GM23248 (cell line): ENCODE measurements around the gene ARL10. TPM values are rescaled to one million over a fixed set of nuclear protein-coding genes. Genes with fewer than 3 reads are reported as not detected.
A peak's percentile ranks its signal among the peaks of the same experiment; 100 is the strongest.

ENCODE experiments used
- DNase-seq: peaks from one replicate; pipeline ENCODE4 v3.0.0-alpha.2; 2015
- H2AFZ ChIP-seq: fragments of 200-600 bp; sonication (generic); 2 replicates; pipeline ENCODE4 v1.6.1; 2016; ENCODE audit warnings: antibody characterized with exemption
- H3F3A ChIP-seq: fragments of 200-600 bp; sonication (generic); 2 replicates; pipeline ENCODE4 v1.6.1; 2016; ENCODE audit warnings: mild to moderate bottlenecking, antibody characterized with exemption, mixed run types; ENCODE audit not compliant: insufficient read depth
- H3K27ac ChIP-seq: fragments of 200-600 bp; sonication (generic); 2 replicates; pipeline ENCODE4 v1.5.1; 2016; ENCODE audit warnings: mild to moderate bottlenecking
- H3K27me3 ChIP-seq: fragments of 200-600 bp; sonication (generic); replicated peaks from 2 replicates; pipeline ENCODE4 v1.6.1; 2016; ENCODE audit warnings: mild to moderate bottlenecking; ENCODE audit not compliant: insufficient read depth
- H3K36me3 ChIP-seq: fragments of 200-600 bp; sonication (generic); 2 replicates; pipeline ENCODE4 v1.6.1; 2016; ENCODE audit warnings: low read depth, mild to moderate bottlenecking
- H3K4me1 ChIP-seq: fragments of 200-600 bp; sonication (generic); 2 replicates; pipeline ENCODE4 v1.6.1; 2016; ENCODE audit warnings: mild to moderate bottlenecking; ENCODE audit not compliant: insufficient read depth
- H3K4me2 ChIP-seq: fragments of 200-600 bp; sonication (generic); one replicate; pipeline ENCODE4 v1.6.1; 2016; ENCODE audit warnings: mild to moderate bottlenecking; ENCODE audit not compliant: unreplicated experiment
- H3K4me3 ChIP-seq: fragments of 200-600 bp; sonication (generic); 2 replicates; pipeline ENCODE4 v1.5.1; 2016; ENCODE audit warnings: mild to moderate bottlenecking
- H3K79me2 ChIP-seq: fragments of 200-600 bp; sonication (generic); 2 replicates; pipeline ENCODE4 v1.6.1; 2016; ENCODE audit warnings: mild to moderate bottlenecking; ENCODE audit not compliant: insufficient read depth
- H3K9ac ChIP-seq: fragments of 200-600 bp; sonication (generic); 2 replicates; pipeline ENCODE4 v1.6.1; 2016; ENCODE audit warnings: mild to moderate bottlenecking
- H3K9me2 ChIP-seq: fragments of 200-600 bp; sonication (generic); 2 replicates; pipeline ENCODE4 v1.6.1; 2016; ENCODE audit warnings: mixed run types, mild to moderate bottlenecking, moderate library complexity; ENCODE audit not compliant: insufficient read depth
- H3K9me3 ChIP-seq: fragments of 200-600 bp; sonication (generic); one replicate; pipeline ENCODE4 v1.6.1; 2017; ENCODE audit warnings: low read depth
- H4K20me1 ChIP-seq: fragments of 200-600 bp; sonication (generic); 2 replicates; pipeline ENCODE4 v1.6.0; 2016; ENCODE audit not compliant: insufficient read depth
- EZH2 ChIP-seq: fragments of 200-600 bp; sonication (generic); IDR thresholded peaks from 2 replicates; pipeline ENCODE4 v1.6.1; 2018; ENCODE audit warnings: antibody characterized with exemption, mild to moderate bottlenecking; ENCODE audit not compliant: insufficient read depth, poor library complexity, severe bottlenecking
- EZH2phosphoT487 ChIP-seq: fragments of 200-600 bp; sonication (generic); IDR thresholded peaks from 2 replicates; pipeline ENCODE4 v1.6.1; 2018; ENCODE audit warnings: antibody characterized with exemption, moderate library complexity, mild to moderate bottlenecking, low read depth; ENCODE audit not compliant: insufficient read depth
- WGBS, 2 experiments: methylation state at CpG; one replicate each; pipeline ENCODE4 v1.1.6; 2015 to 2017; ENCODE audit warnings: low lambda C conversion rate in 2 of 2, low coverage in 1 of 2; ENCODE audit errors: missing lambda C conversion rate in 2 of 2; 5-methylcytosine and 5-hydroxymethylcytosine counted together
- in situ Hi-C: fragments of 300-500 bp; cut with MboI; formaldehyde crosslinking; loops from 2 replicates; pipeline ENCODE4 v1.15.0; 2020
- polyA plus RNA-seq: library from polyadenylated mRNA; unstranded; fragments of >200 nt; fragmentation: Nextera tagmentation; extraction: Ambion mirVana; gene quantifications from 2 replicates; pipeline ENCODE4 v1.2.1, GENCODE V29; 2016
- total RNA-seq: library from RNA; depleted of rRNA; stranded (reverse); fragments of >200 nt; shearing (Covaris generic); gene quantifications from 2 replicates; pipeline ENCODE4 v1.2.3, GENCODE V29; 2014

The ARL10 gene
- total and polyA plus RNA-seq, 2 experiments from 2014 or later: 6.7 to 8.3 TPM

GRCh38 chr5:176364765-176365350 is 429 bp upstream of the ARL10 start:
- TF ChIP-seq EZH2: no peak
- TF ChIP-seq EZH2phosphoT487: no peak
- 26 to 30% methylated on average over 28 of the region's 28 CpGs for WGBS, 2 experiments
- Histone ChIP-seq H4K20me1 (no peaks in the 10 kb centered on the region), H3K4me1 (no peaks in the 10 kb centered on the region), H3K9me2 (no peaks in the 10 kb centered on the region), H3K4me3 (peak overlapping the region; percentile 78), H3K9me3 (no peaks in the 10 kb centered on the region), H3K36me3 (no peaks in the 10 kb centered on the region), H3K4me2 (peak overlapping the region; percentile 86), H2AFZ (peak overlapping the region; percentile 93), H3K9ac (peak overlapping the region; percentile 86), H3K27ac (peak overlapping the region; percentile 74), H3K27me3 (no peaks in the 10 kb centered on the region), H3K79me2 (peaks cover 34% of the 10 kb centered on the region), H3F3A (no peaks in the 10 kb centered on the region)
- in situ Hi-C loops: no loop called here
- DNase-seq: peak; percentile 65

- Histone ChIP-seq H3K27me3 (no peaks in the 10 kb centered on the region), H3K9me2 (no peaks in the 10 kb centered on the region), H3K4me2 (peak overlapping the region; percentile 86), H3K4me1 (no peaks in the 10 kb centered on the region), H3K4me3 (peak overlapping the region; percentile 78), H3K79me2 (peaks cover 19% of the 10 kb centered on the region), H3K27ac (peak overlapping the region; percentile 74), H2AFZ (peak overlapping the region; percentile 93), H3K9me3 (no peaks in the 10 kb centered on the region), H3F3A (no peaks in the 10 kb centered on the region), H3K36me3 (0 out of 2 replicates have a peak, but pooled peaks cover 13% of the 10 kb centered on the region), H4K20me1 (no peaks in the 10 kb centered on the region), H3K9ac (peak overlapping the region; percentile 86)
- TF ChIP-seq EZH2 (no peak), EZH2phosphoT487 (no peak)
- WGBS, 2 experiments: 31 to 32% methylated on average over 37 to 38 of the region's 38 CpGs
- no peak for DNase-seq
- in situ Hi-C loops: no loop called here
Observed at GRCh38 chr5:176366232-176366894, 1.1 kb downstream of the ARL10 start.

- Histone ChIP-seq H3K36me3 (0 out of 2 replicates have a peak, but pooled peaks cover 13% of the 10 kb centered on the region), H3K9me3 (no peaks in the 10 kb centered on the region), H3K4me3 (no peak overlapping the region), H3K79me2 (peaks cover 17% of the 10 kb centered on the region), H3F3A (peaks cover 11% of the 10 kb centered on the region; the same call in 1 of the 2 replicates), H3K9me2 (no peaks in the 10 kb centered on the region), H3K4me2 (no peak overlapping the region), H2AFZ (no peak overlapping the region), H3K27ac (no peak overlapping the region), H3K4me1 (no peaks in the 10 kb centered on the region), H3K9ac (no peak overlapping the region), H4K20me1 (no peaks in the 10 kb centered on the region), H3K27me3 (no peaks in the 10 kb centered on the region)
- DNase-seq: no peak
- in situ Hi-C loops: no loop called here
- TF ChIP-seq EZH2phosphoT487 (no peak), EZH2 (no peak)
- WGBS, 2 experiments: 87 to 96% methylated on average over 7 to 13 of the region's 13 CpGs
Observed at GRCh38 chr5:176368726-176369125, 3.4 kb downstream of the ARL10 start.

- H3F3A ChIP-seq: peaks cover 11% of the 10 kb centered on the region; the same call in 1 of the 2 replicates
- no peak overlapping the region for H3K4me3 ChIP-seq
- H3K27me3 ChIP-seq: no peaks in the 10 kb centered on the region
- H3K79me2 ChIP-seq: peaks cover 17% of the 10 kb centered on the region
- H3K4me2 ChIP-seq: no peak overlapping the region
- no peak overlapping the region for H3K27ac ChIP-seq
- in situ Hi-C loops: no loop called here
- no peak overlapping the region for H2AFZ ChIP-seq
- H3K4me1 ChIP-seq: no peaks in the 10 kb centered on the region
- no peak for DNase-seq
- no peak for TF ChIP-seq EZH2phosphoT487
- no peak for TF ChIP-seq EZH2
- 87 to 91% methylated on average over 8 of the region's 8 CpGs for WGBS, 2 experiments
- H3K9me3 ChIP-seq: no peaks in the 10 kb centered on the region
- no peaks in the 10 kb centered on the region for H3K9me2 ChIP-seq
- no peak overlapping the region for H3K9ac ChIP-seq
- H3K36me3 ChIP-seq: 0 out of 2 replicates have a peak, but pooled peaks cover 13% of the 10 kb centered on the region
- H4K20me1 ChIP-seq: no peaks in the 10 kb centered on the region
Observed at GRCh38 chr5:176369934-176370711, 4.8 kb downstream of the ARL10 start.
